Cardiac fibroblast (primary cell): ENCODE measurements around the gene WRAP53.

Source experiments
- DNase-seq, 2 donors: peaks; one replicate each; pipeline versions ENCODE4 v3.0.0 to v3.0.0-alpha.2; 2010; ENCODE audit warnings: low read depth in 2 of 2
- H3K4me3 ChIP-seq, 2 donors: replicated peaks in 1 of 2; 1 replicate in 1 of 2; 2 replicates in 1 of 2; pipeline ENCODE4 v1.5.1; 2011; ENCODE audit warnings: low read depth in 2 of 2, low read length in 2 of 2, mild to moderate bottlenecking in 2 of 2, moderate library complexity in 1 of 2
- TF ChIP-seq, protein P1 (sequence below): IDR thresholded peaks from one replicate; pipeline ENCODE4 v1.5.1; 2011; ENCODE audit warnings: low read depth, mild to moderate bottlenecking, low read length, inconsistent platforms

The WRAP53 gene

GRCh38 chr17:7745748-7746470 lies 57.6 kb downstream of the WRAP53 start:
- TF ChIP-seq, protein P1, sequence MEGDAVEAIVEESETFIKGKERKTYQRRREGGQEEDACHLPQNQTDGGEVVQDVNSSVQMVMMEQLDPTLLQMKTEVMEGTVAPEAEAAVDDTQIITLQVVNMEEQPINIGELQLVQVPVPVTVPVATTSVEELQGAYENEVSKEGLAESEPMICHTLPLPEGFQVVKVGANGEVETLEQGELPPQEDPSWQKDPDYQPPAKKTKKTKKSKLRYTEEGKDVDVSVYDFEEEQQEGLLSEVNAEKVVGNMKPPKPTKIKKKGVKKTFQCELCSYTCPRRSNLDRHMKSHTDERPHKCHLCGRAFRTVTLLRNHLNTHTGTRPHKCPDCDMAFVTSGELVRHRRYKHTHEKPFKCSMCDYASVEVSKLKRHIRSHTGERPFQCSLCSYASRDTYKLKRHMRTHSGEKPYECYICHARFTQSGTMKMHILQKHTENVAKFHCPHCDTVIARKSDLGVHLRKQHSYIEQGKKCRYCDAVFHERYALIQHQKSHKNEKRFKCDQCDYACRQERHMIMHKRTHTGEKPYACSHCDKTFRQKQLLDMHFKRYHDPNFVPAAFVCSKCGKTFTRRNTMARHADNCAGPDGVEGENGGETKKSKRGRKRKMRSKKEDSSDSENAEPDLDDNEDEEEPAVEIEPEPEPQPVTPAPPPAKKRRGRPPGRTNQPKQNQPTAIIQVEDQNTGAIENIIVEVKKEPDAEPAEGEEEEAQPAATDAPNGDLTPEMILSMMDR = peak; percentile 26
- DNase-seq = peak; percentile 93 to 97
- H3K4me3 ChIP-seq = no peak overlapping the region

- TF ChIP-seq, protein P1 = no peak
- peak; percentile 50 to 84 for DNase-seq
- H3K4me3 ChIP-seq = no peak overlapping the region
Measured at GRCh38 chr17:7747635-7748071, 59.4 kb downstream of the WRAP53 start.

DNA sequence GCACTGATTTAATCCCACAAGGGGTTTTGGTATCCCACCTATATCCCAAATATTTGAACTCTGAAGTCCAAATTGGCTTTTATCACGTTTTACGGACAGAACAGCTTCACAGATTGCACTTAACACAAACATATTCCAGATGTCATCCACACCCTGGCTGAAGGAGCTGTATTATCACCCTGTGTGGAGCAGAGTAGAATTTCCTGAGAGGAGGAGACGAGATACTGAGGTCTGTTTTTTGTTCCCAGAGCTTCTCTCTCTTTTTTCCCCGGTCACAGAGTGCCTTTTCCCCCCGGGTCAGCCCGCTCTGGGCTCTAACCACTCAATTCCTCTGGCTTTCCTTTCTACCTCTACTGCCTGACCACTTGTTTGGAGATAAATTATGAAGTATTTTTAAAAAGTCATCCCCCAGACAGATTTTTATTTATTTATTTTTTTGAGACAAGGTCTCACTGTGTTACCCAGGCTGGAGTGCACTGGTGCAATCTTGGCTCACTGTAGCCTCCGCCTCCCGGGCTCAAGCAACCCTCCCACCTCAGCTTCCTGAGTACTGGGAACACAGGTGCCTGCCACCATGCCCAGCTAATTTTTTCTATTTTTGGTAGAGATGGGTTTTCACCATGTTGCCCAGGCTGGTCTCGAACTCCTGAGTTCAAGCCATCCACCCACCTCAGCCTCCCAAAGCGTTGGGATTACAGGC lies 59.9 kb downstream of the WRAP53 start:
- TF ChIP-seq, protein P1 = no peak
- DNase-seq = peak in 1 of 2 donors; percentile 85
- no peak overlapping the region for H3K4me3 ChIP-seq

DNA sequence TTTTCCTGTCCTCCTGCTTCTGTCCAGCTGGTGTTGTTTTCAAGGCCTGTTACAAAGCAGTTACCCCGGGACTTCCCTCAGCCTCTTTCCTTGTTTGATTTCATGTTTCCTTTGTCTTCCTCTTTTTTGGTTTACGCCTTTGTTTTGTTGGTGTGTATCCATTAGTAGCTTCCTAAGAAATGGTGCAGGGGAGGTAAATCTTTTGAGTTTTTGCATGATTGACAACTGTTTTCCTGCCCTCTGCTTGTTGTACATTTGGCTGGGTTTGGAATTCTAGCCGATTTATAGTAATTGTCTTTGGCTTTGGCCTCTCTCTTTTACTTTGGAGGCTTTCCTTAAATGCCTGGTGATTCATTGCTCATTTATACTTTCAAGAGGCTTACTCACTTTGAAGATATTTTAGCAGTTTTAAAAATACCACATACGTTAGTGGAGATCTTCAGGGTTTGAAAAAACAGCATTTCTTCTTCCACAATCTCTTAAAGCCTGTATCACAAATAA lies 62.1 kb downstream of the WRAP53 start:
- H3K4me3 ChIP-seq = no peak overlapping the region
- DNase-seq = peak; percentile 84 to 87
- TF ChIP-seq, protein P1 = no peak
